Prostate gland (tissue), 2 donors: ENCODE measurements around the gene CCDC148. TPM values are rescaled to one million over a fixed set of nuclear protein-coding genes. Genes with fewer than 3 reads are reported as not detected.

Experiments used
- DNase-seq: peaks from one replicate; pipeline ENCODE4 v3.0.0-alpha.2; 2019; ENCODE audit warnings: low spot score
- H3K27ac ChIP-seq, 2 donors: fragments of 200-600 bp; sonication (generic); 2 replicates each; pipeline ENCODE4 v1.5.1; 2017 to 2019
- H3K27me3 ChIP-seq: fragments of 200-600 bp; sonication (generic); replicated peaks from 2 replicates; pipeline ENCODE4 v1.5.1; 2019; ENCODE audit not compliant: insufficient read depth
- H3K36me3 ChIP-seq, 2 donors: fragments of 200-600 bp; sonication (generic); 1 replicate in 1 of 2; 2 replicates in 1 of 2; pipeline versions ENCODE4 v1.5.1 to v1.8.1; 2017 to 2019
- H3K4me1 ChIP-seq: fragments of 200-600 bp; sonication (generic); replicated peaks from 2 replicates; pipeline ENCODE4 v1.5.1; 2019
- H3K4me3 ChIP-seq, 2 donors: fragments of 200-600 bp; sonication (generic); 2 replicates each; pipeline ENCODE4 v1.5.1; 2017 to 2019
- H3K9me3 ChIP-seq: fragments of 200-600 bp; sonication (generic); 2 replicates; pipeline ENCODE4 v1.5.1; 2017
- POLR2A ChIP-seq: fragments of 450-650 bp; IDR thresholded peaks from one replicate; pipeline ENCODE4 v1.6.1; 2016; ENCODE audit warnings: antibody characterized with exemption, mild to moderate bottlenecking
- POLR2AphosphoS5 ChIP-seq: sonication (generic); formaldehyde crosslinking; IDR thresholded peaks from one replicate; pipeline ENCODE4 v1.6.1; 2017; ENCODE audit warnings: antibody characterized with exemption
- WGBS: methylation state at CpG from one replicate; pipeline ENCODE4 v1.1.5; 2018; 5-methylcytosine and 5-hydroxymethylcytosine counted together
- intact Hi-C: fragments of 100-400 bp; cut with DNase I; formaldehyde crosslinking; loops from one replicate; pipeline ENCODE4 v1.14.2; 2022
- total RNA-seq, 2 donors: library from RNA; depleted of rRNA; stranded (reverse); fragments of >200 nt; gene quantifications; one replicate each; pipeline ENCODE4 v1.1.0, GENCODE V29; 2016
- TF ChIP-seq, protein P1 (sequence below), 4 experiments: fragments of 200-600 bp in 2 of 4; fragments of 450-650 bp in 2 of 4; sonication (generic) in 2 of 4; IDR thresholded peaks; 1 replicate in 3 of 4; 2 replicates in 1 of 4; pipeline ENCODE4 v1.5.1; 2016 to 2019; ENCODE audit warnings: antibody characterized with exemption in 4 of 4, mild to moderate bottlenecking in 2 of 4, moderate library complexity in 2 of 4

Gene CCDC148
- total RNA-seq, 2 donors from 2014 or later, result 1.5 to 1.6 TPM

DNA sequence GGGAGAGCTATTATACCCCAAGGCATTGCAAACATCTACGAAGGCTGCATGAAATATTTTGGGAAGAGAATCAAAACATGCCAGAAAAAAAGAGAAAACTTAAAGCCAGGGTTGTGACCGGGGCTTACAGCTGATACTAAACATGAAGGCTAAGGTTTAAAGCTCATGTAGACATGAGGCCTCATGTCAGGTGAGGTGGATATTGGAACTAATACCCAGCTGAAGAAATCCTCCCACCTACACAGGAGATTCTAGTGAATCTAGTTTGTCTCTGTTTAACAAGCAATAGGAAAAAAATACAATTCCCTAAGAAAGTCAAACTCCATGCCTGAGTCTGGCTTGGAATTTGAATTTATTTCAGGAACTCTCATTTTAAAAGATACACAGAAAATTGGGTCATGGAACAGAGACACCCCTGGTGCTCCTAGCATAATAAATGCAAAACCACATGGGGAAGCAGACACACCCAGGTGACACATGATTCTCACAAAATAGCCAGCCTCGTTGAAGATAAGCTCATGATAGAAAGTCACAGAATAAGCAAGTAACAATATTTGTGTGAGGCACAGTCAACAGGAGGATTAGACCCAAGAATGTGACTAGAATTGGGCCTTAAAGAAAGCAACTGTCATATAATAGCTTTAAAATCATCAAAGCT lies 312.7 kb downstream of the CCDC148 start:
- TF ChIP-seq POLR2AphosphoS5, result no peak
- no peak for TF ChIP-seq POLR2A
- TF ChIP-seq, protein P1, sequence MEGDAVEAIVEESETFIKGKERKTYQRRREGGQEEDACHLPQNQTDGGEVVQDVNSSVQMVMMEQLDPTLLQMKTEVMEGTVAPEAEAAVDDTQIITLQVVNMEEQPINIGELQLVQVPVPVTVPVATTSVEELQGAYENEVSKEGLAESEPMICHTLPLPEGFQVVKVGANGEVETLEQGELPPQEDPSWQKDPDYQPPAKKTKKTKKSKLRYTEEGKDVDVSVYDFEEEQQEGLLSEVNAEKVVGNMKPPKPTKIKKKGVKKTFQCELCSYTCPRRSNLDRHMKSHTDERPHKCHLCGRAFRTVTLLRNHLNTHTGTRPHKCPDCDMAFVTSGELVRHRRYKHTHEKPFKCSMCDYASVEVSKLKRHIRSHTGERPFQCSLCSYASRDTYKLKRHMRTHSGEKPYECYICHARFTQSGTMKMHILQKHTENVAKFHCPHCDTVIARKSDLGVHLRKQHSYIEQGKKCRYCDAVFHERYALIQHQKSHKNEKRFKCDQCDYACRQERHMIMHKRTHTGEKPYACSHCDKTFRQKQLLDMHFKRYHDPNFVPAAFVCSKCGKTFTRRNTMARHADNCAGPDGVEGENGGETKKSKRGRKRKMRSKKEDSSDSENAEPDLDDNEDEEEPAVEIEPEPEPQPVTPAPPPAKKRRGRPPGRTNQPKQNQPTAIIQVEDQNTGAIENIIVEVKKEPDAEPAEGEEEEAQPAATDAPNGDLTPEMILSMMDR (IDR thresholded peaks at IDR 0.05), result no peak

DNA sequence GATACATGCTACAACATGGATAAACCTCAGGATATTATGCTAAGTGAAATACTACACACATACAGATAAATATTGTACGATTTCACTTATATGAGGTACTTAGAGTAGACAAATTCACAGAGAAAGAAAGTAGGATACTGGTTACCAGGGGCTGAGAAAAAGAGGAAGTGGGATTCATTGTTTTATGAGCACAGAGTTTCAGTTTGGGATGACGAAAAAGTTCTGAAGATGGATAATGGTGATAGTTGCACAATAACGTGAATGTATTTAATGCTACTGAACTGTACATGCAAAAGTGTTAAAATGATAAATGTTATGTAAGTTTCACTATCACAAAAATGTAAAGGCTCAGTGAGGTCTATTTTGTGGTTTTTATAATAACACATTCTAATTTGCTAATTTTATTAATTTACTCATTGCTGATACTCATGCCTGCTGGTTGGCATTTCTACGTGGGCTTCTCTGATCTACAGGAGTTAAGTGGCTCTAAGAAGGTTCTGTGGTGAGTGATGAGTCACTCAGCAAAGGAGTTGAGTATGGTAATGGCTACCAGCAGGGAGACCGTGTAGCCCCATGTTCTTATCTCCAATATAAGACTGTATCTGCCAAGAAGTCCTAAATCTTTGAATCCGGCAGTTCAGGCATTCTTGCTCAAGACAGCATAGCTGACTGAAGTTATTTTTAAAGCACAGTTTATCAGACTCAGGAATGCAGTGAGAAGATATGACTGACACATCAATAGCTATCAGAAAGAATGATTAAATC lies 313.8 kb downstream of the CCDC148 start:
- DNase-seq, result no peak
- 65% methylated on average over 6 of the region's 6 CpGs for WGBS

More for the DNA sequence above, 312.7 kb downstream of the CCDC148 start:
- no peaks in the 10 kb centered on the region for H3K4me1 ChIP-seq
- no peaks in the 10 kb centered on the region for H3K9me3 ChIP-seq
- no peak overlapping the region for H3K4me3 ChIP-seq
- intact Hi-C loops, result no loop called here
- H3K36me3 ChIP-seq, result no peaks in the 10 kb centered on the region
- H3K27me3 ChIP-seq, result no peaks in the 10 kb centered on the region
- no peak overlapping the region for H3K27ac ChIP-seq
- DNase-seq, result no peak
- 80% methylated on average over 3 of the region's 3 CpGs for WGBS

DNA sequence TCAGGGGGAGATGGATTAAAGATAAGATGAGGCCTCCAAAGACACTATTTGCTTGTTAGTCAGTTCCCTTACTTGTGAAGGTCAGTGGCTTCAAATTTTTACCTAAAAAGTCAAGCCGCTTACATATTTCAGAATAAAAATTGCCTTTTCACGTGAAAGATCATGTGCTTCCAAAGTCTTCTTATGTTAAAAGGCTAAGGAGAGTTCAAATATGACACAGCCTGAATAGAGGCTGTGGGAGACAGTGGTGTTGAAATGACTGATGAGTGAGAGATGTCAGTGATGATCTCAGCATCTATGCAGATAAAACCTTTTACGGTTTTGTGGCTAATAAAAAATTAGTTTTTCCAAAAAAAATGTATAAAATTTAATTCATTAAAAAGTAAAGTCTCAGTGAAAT lies 314.4 kb downstream of the CCDC148 start:
- intact Hi-C loops, result no loop called here
- H3K27ac ChIP-seq, result no peak overlapping the region
- no peaks in the 10 kb centered on the region for H3K9me3 ChIP-seq
- H3K4me3 ChIP-seq, result no peak overlapping the region
- no peaks in the 10 kb centered on the region for H3K27me3 ChIP-seq
- TF ChIP-seq POLR2AphosphoS5 (no peak), POLR2A (no peak)
- TF ChIP-seq, protein P1 (IDR thresholded peaks at IDR 0.05), result no peak
- H3K36me3 ChIP-seq, result no peaks in the 10 kb centered on the region
- 90% methylated on average over 3 of the region's 3 CpGs for WGBS
- DNase-seq, result no peak
- no peaks in the 10 kb centered on the region for H3K4me1 ChIP-seq

More for the DNA sequence above, 313.8 kb downstream of the CCDC148 start:
- Histone ChIP-seq H3K27ac (no peak overlapping the region), H3K4me1 (no peaks in the 10 kb centered on the region), H3K27me3 (no peaks in the 10 kb centered on the region), H3K4me3 (no peak overlapping the region), H3K9me3 (no peaks in the 10 kb centered on the region), H3K36me3 (no peaks in the 10 kb centered on the region)
- intact Hi-C loops, result no loop called here
- TF ChIP-seq POLR2AphosphoS5 (no peak), POLR2A (no peak)
- TF ChIP-seq, protein P1 (IDR thresholded peaks at IDR 0.05), result no peak

DNA sequence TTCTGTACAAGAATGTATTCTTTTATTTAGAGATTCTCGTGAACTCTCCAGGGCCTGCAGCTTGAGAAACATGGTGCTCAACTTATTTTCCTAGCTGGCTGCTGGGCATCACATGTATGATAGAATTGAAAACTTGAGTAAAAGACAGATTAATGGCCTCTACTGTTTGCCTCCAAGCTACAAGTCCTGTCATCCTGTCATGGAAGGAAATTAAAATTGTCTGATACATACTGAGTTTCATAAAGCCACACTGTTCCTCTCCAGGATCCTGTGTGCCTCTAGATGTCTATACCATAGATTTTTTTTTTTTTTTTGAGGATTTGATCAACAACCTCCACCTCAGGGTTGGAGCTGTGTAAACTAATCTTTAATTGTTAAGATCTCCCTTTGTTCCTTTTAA lies 316.4 kb downstream of the CCDC148 start:
- H3K27ac ChIP-seq, result no peak overlapping the region
- H3K4me3 ChIP-seq, result no peak overlapping the region
- TF ChIP-seq POLR2A, result no peak
- TF ChIP-seq POLR2AphosphoS5, result no peak
- TF ChIP-seq, protein P1 (IDR thresholded peaks at IDR 0.05), result no peak
- no peaks in the 10 kb centered on the region for H3K9me3 ChIP-seq
- no peaks in the 10 kb centered on the region for H3K4me1 ChIP-seq
- H3K27me3 ChIP-seq, result no peaks in the 10 kb centered on the region
- no peak for DNase-seq
- intact Hi-C loops, result no loop called here
- H3K36me3 ChIP-seq, result no peaks in the 10 kb centered on the region
- 100% methylated on average over 1 of the region's 1 CpG for WGBS

DNA sequence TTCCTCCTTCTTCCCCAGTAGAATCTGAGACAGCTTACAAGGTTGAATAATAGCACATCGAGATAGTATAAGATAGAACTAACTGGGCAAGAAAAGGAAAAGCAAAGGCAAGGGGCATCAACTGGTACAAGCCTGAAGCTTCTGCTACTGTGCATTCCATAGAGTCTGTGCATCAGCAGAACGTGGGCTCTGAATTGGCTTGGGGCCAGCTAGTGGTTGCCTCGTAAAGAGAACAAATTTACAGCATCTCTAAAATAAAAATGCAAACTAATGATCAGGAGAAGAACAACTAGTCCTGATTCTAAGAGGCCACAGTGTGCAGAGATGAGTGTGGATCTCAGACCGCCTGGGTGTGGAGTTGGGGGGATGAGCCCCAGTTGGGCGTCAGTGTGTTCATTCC lies 318.3 kb downstream of the CCDC148 start:
- Histone ChIP-seq H3K4me1 (no peaks in the 10 kb centered on the region), H3K27me3 (no peaks in the 10 kb centered on the region), H3K9me3 (no peaks in the 10 kb centered on the region), H3K4me3 (no peak overlapping the region), H3K27ac (no peak overlapping the region), H3K36me3 (no peaks in the 10 kb centered on the region)
- 40% methylated on average over 5 of the region's 5 CpGs for WGBS
- TF ChIP-seq POLR2A (no peak), POLR2AphosphoS5 (no peak)
- TF ChIP-seq, protein P1 (IDR thresholded peaks at IDR 0.05), result no peak
- intact Hi-C loops, result no loop called here
- no peak for DNase-seq
